ENCODE measurements around the gene ADGRD2.

- TF ChIP-seq CTCF (IDR thresholded peaks at IDR 0.05): no peak
- TF ChIP-seq POLR2AphosphoS5 (IDR thresholded peaks at IDR 0.05): no peak
- TF ChIP-seq POLR2A (IDR thresholded peaks at IDR 0.05): no peak
Observed at GRCh38 chr9:124441291-124441690, 9.0 kb upstream of the ADGRD2 start.

Measured in breast epithelium (tissue), 3 donors.